Liver (tissue), 9 donors: Measurements from ENCODE around the gene GPR107. TPM values are rescaled to one million over a fixed set of nuclear protein-coding genes. Genes with fewer than 3 reads are reported as not detected.

Experiments
- DNase-seq: peaks from one replicate; pipeline ENCODE4 v3.0.0-alpha.2; 2017; ENCODE audit warnings: low spot score
- H3K27ac ChIP-seq, 2 donors: one replicate each; pipeline ENCODE4 v1.7.0; 2013; ENCODE audit warnings: inconsistent platforms in 2 of 2, low read length in 2 of 2, control low read depth in 1 of 2, low read depth in 1 of 2, mild to moderate bottlenecking in 1 of 2
- H3K27me3 ChIP-seq, 4 donors: one replicate each; pipeline versions ENCODE4 v1.6.1 to v1.7.0; 2013; ENCODE audit warnings: low read length in 3 of 4, inconsistent platforms in 1 of 4, mild to moderate bottlenecking in 1 of 4, moderate library complexity in 1 of 4; ENCODE audit not compliant: control insufficient read depth in 4 of 4, insufficient read depth in 4 of 4
- H3K36me3 ChIP-seq, 4 donors: one replicate each; pipeline versions ENCODE4 v1.6.1 to v1.7.0; 2013; ENCODE audit warnings: low read length in 3 of 4, mild to moderate bottlenecking in 3 of 4, low read depth in 1 of 4, moderate library complexity in 1 of 4; ENCODE audit not compliant: control insufficient read depth in 4 of 4, insufficient read depth in 3 of 4
- H3K4me1 ChIP-seq, 4 donors: one replicate each; pipeline versions ENCODE4 v1.6.1 to v1.7.0; 2013; ENCODE audit warnings: low read length in 3 of 4, mild to moderate bottlenecking in 3 of 4, moderate library complexity in 1 of 4; ENCODE audit not compliant: control insufficient read depth in 4 of 4, insufficient read depth in 4 of 4
- H3K4me3 ChIP-seq, 3 donors: one replicate each; pipeline versions ENCODE4 v1.6.1 to v1.7.0; 2013; ENCODE audit warnings: low read length in 3 of 3, control low read depth in 1 of 3, low read depth in 1 of 3, mild to moderate bottlenecking in 1 of 3
- H3K9ac ChIP-seq, 2 donors: one replicate each; pipeline ENCODE4 v1.7.0; 2013; ENCODE audit warnings: low read length in 2 of 2, mild to moderate bottlenecking in 2 of 2, moderate library complexity in 2 of 2, control low read depth in 1 of 2, low read depth in 1 of 2
- H3K9me3 ChIP-seq, 4 donors: one replicate each; pipeline versions ENCODE4 v1.6.1 to v1.7.0; 2013; ENCODE audit warnings: low read length in 3 of 4; ENCODE audit not compliant: control insufficient read depth in 4 of 4
- ATF3 ChIP-seq: IDR thresholded peaks from 2 replicates; pipeline ENCODE4 v1.6.1; 2016; ENCODE audit warnings: antibody characterized with exemption
- EGR1 ChIP-seq, 2 donors: IDR thresholded peaks; 2 replicates each; pipeline ENCODE4 v1.6.1; 2016 to 2018; ENCODE audit warnings: antibody characterized with exemption in 2 of 2, low read depth in 2 of 2
- FOXA1 ChIP-seq: IDR thresholded peaks from 2 replicates; pipeline ENCODE4 v1.6.1; 2016; ENCODE audit warnings: antibody characterized with exemption
- FOXA2 ChIP-seq: IDR thresholded peaks from 2 replicates; pipeline ENCODE4 v1.6.1; 2016; ENCODE audit warnings: antibody characterized with exemption
- GABPA ChIP-seq, 2 donors: IDR thresholded peaks in 1 of 2; conservative IDR thresholded peaks in 1 of 2; 2 replicates each; pipeline ENCODE4 v1.6.1; 2016; ENCODE audit warnings: antibody characterized with exemption in 2 of 2, mild to moderate bottlenecking in 1 of 2, moderate library complexity in 1 of 2
- HNF4A ChIP-seq, 2 donors: conservative IDR thresholded peaks; 2 replicates each; pipeline ENCODE4 v1.6.1; 2016; ENCODE audit warnings: antibody characterized with exemption in 2 of 2, mild to moderate bottlenecking in 2 of 2
- HNF4G ChIP-seq: IDR thresholded peaks from 2 replicates; pipeline ENCODE4 v1.6.1; 2016; ENCODE audit warnings: antibody characterized with exemption
- JUND ChIP-seq, 2 donors: IDR thresholded peaks; 2 replicates each; pipeline ENCODE4 v1.6.1; 2016; ENCODE audit warnings: antibody characterized with exemption in 2 of 2
- MAX ChIP-seq: IDR thresholded peaks from 2 replicates; pipeline ENCODE4 v1.6.1; 2016; ENCODE audit warnings: antibody characterized with exemption
- NR2F2 ChIP-seq: IDR thresholded peaks from 2 replicates; pipeline ENCODE4 v1.6.1; 2016; ENCODE audit warnings: antibody characterized with exemption
- RAD21 ChIP-seq, 2 donors: IDR thresholded peaks; 2 replicates each; pipeline ENCODE4 v1.6.1; 2016; ENCODE audit warnings: antibody characterized with exemption in 2 of 2, mild to moderate bottlenecking in 2 of 2
- RXRA ChIP-seq, 2 donors: IDR thresholded peaks; 2 replicates each; pipeline ENCODE4 v1.6.1; 2017 to 2018; ENCODE audit warnings: antibody characterized with exemption in 2 of 2, mild to moderate bottlenecking in 1 of 2
- SP1 ChIP-seq: IDR thresholded peaks from 2 replicates; pipeline ENCODE4 v1.6.1; 2018; ENCODE audit warnings: antibody characterized with exemption, mild to moderate bottlenecking
- TAF1 ChIP-seq: conservative IDR thresholded peaks from 2 replicates; pipeline ENCODE4 v1.6.1; 2016; ENCODE audit warnings: antibody characterized with exemption, mild to moderate bottlenecking
- YY1 ChIP-seq: IDR thresholded peaks from 2 replicates; pipeline ENCODE4 v1.6.1; 2016; ENCODE audit warnings: antibody characterized with exemption, mild to moderate bottlenecking
- WGBS: extraction: QIAGEN DNeasy Blood & Tissue Kit; methylation state at CpG from one replicate; pipeline ENCODE4 v1.1.7; 2013; 5-methylcytosine and 5-hydroxymethylcytosine counted together
- polyA plus RNA-seq, 2 donors: library from polyadenylated mRNA; stranded (reverse) in 1 of 2; unstranded in 1 of 2; fragments of 200-250 nt in 1 of 2; fragments of >200 nt in 1 of 2; fragmentation: Nextera tagmentation in 1 of 2; extraction: Ambion mirVana in 1 of 2; gene quantifications; one replicate each; pipeline versions ENCODE4 v1.2.1 to v1.2.3, GENCODE V29; 2013 to 2015
- total RNA-seq, 2 donors: library from RNA; depleted of rRNA; stranded (reverse); fragments of >200 nt; gene quantifications; one replicate each; pipeline ENCODE4 v1.2.3, GENCODE V29; 2014
- TF ChIP-seq, protein P1 (sequence below): IDR thresholded peaks from 2 replicates; pipeline ENCODE4 v1.6.1; 2016; ENCODE audit warnings: antibody characterized with exemption, mild to moderate bottlenecking
- TF ChIP-seq, protein P2 (sequence below): IDR thresholded peaks from 2 replicates; pipeline ENCODE4 v1.6.1; 2016; ENCODE audit warnings: antibody characterized with exemption
- TF ChIP-seq, protein P3 (sequence below): fragments of 150-350 bp; IDR thresholded peaks from 2 replicates; pipeline ENCODE4 v1.5.1; 2017; ENCODE audit warnings: improper control_type of control experiment, low read depth, low read length; ENCODE audit not compliant: missing input control
- donor health status: healthy.
- donor health status: healthy.
- donor health status: healthy.
- donor health status: healthy.
- donor health status: healthy.

The GPR107 gene
- total and polyA plus RNA-seq, 4 donors: 3.8 to 17.2 (median 11.4) TPM

DNA sequence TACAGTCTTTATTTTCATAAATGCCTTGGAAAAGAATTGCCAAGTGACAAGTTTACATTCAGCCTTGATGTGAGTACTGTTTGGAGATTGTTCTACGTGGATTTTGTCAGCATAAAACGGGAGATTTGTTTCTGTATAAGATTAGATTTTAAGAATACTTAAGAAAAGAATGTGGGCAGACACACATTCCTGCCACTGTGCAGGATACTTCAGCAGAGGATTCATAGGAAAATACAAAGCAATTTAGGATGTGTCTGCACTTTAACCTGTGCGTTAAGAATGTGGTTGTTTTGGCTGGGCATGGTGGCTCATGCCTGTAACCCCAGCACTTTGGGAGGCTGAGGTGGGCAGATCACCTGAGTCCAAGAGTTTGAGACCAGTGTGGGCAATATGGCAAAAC, 37.2 kb downstream of the GPR107 start:
- no peaks in the 10 kb centered on the region for H3K27me3 ChIP-seq
- no peaks in the 10 kb centered on the region for H3K4me1 ChIP-seq
- H3K9ac ChIP-seq: no peak overlapping the region
- TF ChIP-seq, protein P1, sequence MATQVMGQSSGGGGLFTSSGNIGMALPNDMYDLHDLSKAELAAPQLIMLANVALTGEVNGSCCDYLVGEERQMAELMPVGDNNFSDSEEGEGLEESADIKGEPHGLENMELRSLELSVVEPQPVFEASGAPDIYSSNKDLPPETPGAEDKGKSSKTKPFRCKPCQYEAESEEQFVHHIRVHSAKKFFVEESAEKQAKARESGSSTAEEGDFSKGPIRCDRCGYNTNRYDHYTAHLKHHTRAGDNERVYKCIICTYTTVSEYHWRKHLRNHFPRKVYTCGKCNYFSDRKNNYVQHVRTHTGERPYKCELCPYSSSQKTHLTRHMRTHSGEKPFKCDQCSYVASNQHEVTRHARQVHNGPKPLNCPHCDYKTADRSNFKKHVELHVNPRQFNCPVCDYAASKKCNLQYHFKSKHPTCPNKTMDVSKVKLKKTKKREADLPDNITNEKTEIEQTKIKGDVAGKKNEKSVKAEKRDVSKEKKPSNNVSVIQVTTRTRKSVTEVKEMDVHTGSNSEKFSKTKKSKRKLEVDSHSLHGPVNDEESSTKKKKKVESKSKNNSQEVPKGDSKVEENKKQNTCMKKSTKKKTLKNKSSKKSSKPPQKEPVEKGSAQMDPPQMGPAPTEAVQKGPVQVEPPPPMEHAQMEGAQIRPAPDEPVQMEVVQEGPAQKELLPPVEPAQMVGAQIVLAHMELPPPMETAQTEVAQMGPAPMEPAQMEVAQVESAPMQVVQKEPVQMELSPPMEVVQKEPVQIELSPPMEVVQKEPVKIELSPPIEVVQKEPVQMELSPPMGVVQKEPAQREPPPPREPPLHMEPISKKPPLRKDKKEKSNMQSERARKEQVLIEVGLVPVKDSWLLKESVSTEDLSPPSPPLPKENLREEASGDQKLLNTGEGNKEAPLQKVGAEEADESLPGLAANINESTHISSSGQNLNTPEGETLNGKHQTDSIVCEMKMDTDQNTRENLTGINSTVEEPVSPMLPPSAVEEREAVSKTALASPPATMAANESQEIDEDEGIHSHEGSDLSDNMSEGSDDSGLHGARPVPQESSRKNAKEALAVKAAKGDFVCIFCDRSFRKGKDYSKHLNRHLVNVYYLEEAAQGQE: no peak
- TF ChIP-seq FOXA2: no peak
- TF ChIP-seq, protein P2, sequence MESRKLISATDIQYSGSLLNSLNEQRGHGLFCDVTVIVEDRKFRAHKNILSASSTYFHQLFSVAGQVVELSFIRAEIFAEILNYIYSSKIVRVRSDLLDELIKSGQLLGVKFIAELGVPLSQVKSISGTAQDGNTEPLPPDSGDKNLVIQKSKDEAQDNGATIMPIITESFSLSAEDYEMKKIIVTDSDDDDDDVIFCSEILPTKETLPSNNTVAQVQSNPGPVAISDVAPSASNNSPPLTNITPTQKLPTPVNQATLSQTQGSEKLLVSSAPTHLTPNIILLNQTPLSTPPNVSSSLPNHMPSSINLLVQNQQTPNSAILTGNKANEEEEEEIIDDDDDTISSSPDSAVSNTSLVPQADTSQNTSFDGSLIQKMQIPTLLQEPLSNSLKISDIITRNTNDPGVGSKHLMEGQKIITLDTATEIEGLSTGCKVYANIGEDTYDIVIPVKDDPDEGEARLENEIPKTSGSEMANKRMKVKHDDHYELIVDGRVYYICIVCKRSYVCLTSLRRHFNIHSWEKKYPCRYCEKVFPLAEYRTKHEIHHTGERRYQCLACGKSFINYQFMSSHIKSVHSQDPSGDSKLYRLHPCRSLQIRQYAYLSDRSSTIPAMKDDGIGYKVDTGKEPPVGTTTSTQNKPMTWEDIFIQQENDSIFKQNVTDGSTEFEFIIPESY: no peak
- no peak for TF ChIP-seq SP1
- TF ChIP-seq ATF3: no peak
- no peak for TF ChIP-seq MAX
- no peak for TF ChIP-seq HNF4G
- TF ChIP-seq FOXA1: no peak
- no peak for TF ChIP-seq RXRA (IDR thresholded peaks at IDR 0.05)
- TF ChIP-seq EGR1 (IDR thresholded peaks at IDR 0.05; ENCODE audit: low read depth in 2 of 2): no peak
- no peak for TF ChIP-seq NR2F2
- TF ChIP-seq JUND (IDR thresholded peaks at IDR 0.05): no peak
- TF ChIP-seq GABPA (IDR thresholded peaks at IDR 0.05 in 1 of 2, conservative IDR thresholded peaks at IDR 0.05 in 1 of 2): no peak
- no peak for TF ChIP-seq YY1
- no peak for TF ChIP-seq HNF4A (conservative IDR thresholded peaks at IDR 0.05)
- TF ChIP-seq, protein P3, sequence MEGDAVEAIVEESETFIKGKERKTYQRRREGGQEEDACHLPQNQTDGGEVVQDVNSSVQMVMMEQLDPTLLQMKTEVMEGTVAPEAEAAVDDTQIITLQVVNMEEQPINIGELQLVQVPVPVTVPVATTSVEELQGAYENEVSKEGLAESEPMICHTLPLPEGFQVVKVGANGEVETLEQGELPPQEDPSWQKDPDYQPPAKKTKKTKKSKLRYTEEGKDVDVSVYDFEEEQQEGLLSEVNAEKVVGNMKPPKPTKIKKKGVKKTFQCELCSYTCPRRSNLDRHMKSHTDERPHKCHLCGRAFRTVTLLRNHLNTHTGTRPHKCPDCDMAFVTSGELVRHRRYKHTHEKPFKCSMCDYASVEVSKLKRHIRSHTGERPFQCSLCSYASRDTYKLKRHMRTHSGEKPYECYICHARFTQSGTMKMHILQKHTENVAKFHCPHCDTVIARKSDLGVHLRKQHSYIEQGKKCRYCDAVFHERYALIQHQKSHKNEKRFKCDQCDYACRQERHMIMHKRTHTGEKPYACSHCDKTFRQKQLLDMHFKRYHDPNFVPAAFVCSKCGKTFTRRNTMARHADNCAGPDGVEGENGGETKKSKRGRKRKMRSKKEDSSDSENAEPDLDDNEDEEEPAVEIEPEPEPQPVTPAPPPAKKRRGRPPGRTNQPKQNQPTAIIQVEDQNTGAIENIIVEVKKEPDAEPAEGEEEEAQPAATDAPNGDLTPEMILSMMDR: no peak
- WGBS: 93% methylated on average over 3 of the region's 3 CpGs
- H3K27ac ChIP-seq: no peak overlapping the region
- DNase-seq: no peak
- no peaks in the 10 kb centered on the region for H3K9me3 ChIP-seq
- H3K36me3 ChIP-seq: peaks cover 7 to 43% (median 27%) of the 10 kb centered on the region in 4 donors
- no peak overlapping the region for H3K4me3 ChIP-seq

- 85% methylated on average over 4 of the region's 4 CpGs for WGBS
- Histone ChIP-seq H3K9me3 (no peaks in the 10 kb centered on the region), H3K4me3 (no peak overlapping the region), H3K27me3 (no peaks in the 10 kb centered on the region), H3K36me3 (peaks cover 7 to 44% (median 27%) of the 10 kb centered on the region in 4 donors), H3K27ac (no peak overlapping the region), H3K9ac (no peak overlapping the region), H3K4me1 (no peaks in the 10 kb centered on the region)
- DNase-seq: no peak
- TF ChIP-seq FOXA1 (no peak), YY1 (no peak), MAX (no peak), ATF3 (no peak), RAD21 (IDR thresholded peaks at IDR 0.05) (no peak), NR2F2 (no peak), EGR1 (IDR thresholded peaks at IDR 0.05; ENCODE audit: low read depth in 2 of 2) (no peak), RXRA (IDR thresholded peaks at IDR 0.05) (no peak), TAF1 (no peak), SP1 (no peak)
- TF ChIP-seq, protein P1: no peak
- TF ChIP-seq, protein P2: no peak
These were observed 39.2 kb downstream of the GPR107 start for GRCh38 chr9:130092910-130093309.
